NCI-H2227 (cell line): Measurements from ENCODE around the gene COPB2.

Experiments used
- DNase-seq: peaks from one replicate; lab custom pipeline; 2025; ENCODE audit not compliant: unreplicated experiment; lab: John Stamatoyannopoulos, UW

The COPB2 gene

DNA sequence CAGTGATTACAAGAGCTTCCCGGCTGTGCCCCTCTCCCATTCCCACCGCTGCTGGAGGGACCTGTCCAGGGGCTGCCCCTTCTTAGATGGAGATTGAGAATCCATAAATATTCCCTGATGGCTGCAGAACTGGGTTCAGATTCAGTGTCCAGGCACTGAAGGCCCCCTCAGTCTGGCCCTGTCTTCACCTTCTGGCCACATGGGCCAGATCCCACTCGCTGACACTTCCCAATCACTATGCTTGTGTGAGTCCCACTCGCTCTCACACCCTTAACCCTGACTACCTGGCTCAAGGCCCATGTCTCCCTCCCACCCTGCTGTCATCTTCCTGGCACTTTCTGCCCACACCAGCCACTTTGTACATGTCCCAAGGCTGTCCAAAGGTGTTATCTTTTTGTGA lies 61.1 kb downstream of the COPB2 start:
- no peak for DNase-seq

DNA sequence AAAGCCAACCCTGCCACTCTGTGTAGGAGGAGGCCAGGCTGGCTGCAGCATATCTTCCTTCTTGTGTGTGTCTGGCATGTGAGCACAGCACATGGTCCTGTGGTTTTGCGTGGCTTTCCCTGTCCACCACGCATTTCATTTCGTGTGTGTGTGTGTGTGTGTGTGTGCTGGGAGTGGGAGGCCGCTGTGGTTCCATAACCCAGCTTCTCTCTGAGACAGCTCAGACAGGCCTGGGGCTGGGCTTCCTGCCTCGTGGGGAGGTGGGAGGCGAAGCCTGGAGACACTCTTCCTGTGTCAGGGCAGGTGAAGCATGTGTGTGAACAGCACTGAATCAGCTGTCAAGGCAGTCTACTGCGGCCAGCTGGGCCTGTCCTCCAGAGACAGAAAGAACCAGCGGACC lies 61.6 kb downstream of the COPB2 start:
- no peak for DNase-seq

DNA sequence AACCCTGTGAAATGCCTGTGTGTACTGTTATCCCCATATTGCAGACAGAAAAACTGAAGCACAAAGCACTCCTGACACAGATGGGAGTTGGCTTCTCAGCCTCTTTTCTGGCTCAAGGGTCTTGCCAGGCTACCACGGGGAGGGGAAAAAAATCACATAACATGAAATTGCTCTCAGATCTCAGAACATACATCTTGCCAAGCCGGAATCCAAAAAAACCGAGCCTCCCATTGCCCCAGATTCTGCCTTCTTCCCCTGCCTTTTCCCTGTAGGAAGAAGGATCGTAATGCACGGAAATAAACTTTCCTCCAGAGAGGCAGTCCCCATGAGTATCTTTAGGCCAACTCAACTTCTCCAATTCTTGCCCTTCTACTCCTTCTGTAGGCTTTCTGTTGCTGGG lies 62.2 kb downstream of the COPB2 start:
- DNase-seq: no peak

DNA sequence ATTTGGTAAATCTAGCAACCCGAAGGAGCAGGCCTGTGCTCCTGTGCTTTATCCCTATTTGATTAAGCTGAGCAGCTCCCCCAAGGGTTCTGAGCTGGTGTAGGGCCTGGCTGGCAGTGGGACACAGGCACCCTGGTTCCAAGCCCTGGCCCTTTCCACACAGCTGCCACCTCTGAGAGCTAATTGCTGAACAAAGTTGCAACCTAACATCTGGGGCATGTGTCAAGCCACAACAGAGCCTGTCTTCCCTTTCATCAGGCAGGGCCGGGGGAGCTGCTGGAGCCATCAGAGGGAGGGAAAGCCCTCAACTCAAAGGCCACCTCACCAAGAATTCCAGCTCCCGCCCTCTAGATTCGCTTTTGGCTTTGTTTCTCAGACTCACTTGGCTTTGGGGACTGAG lies 62.7 kb downstream of the COPB2 start:
- DNase-seq: no peak

DNA sequence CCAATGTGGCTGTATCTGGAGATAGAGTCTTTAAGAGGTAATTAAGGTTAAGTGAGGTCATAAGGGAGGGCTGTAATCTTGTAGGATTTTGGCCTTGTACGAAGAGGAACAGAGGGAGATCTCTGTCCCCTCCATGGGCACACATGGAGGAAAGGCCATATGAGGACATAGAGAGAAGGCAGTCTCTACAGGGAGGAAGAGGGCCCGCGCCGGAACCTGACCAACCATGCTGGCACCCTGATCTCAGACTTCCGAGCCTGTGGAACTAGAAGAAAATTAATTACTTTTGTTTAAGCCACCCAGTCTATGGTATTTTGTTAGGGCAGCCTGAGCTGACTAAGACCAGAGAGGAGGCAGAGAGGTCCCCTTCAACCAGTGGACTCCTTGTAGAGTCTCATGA lies 63.3 kb downstream of the COPB2 start:
- no peak for DNase-seq

DNA sequence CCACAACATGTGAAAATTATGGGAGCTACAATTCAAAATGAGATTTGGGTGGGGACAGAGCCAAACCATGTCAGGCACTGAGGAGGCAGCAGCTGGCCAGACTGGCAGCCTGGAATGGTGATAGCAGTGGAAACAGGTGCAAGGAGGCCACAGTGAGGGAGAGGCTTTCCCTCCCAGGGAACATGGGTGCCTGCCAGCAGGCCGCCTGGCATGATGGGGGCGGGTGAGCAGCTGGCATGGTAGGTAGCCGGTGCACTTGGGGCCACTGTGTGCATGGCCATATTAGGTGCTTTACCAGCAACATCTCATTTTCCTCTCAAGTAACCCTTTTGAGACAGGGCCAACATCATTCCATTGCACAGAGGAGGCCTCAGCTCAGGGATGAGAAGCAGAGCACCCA lies 63.9 kb downstream of the COPB2 start:
- DNase-seq: no peak

DNA sequence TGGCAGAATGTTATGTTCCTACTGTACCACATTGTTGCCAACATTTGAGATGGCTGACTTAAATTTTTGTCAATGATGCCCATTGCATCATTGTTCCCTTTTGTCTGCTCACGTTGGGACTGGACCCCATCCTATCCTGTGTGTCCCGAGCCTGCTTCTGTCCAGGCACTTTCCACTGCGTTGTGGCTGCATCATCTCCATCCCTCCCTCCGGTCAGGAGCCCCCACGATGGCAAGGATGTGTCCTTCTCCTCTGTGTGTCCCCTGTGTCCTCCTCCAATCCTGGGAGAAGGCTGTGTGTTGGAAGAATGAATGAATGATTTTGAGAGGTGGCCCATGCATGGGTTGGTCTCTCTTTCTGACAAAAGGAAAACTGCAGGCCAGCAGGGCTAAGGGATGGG lies 65.0 kb downstream of the COPB2 start:
- DNase-seq: no peak

DNA sequence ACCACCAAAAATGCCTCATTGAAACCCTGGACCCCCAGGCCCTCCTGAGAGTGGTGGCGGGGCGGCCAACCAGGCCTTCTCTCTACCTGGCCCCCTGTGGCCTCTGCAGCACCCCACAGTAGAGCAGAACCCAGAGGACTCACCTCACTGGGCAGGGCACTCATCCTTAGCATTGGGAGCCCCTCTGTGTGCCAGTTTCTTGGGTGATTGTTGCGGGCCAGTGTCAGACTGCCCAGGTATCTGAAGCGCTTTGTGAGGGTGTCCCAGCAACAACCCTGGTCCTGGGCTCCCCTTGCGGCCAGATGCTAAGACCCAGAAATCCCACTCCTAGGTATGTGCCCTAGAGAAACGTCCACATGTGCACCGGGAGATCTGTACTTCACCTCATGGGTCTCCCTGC lies 66.3 kb downstream of the COPB2 start:
- DNase-seq: no peak

DNA sequence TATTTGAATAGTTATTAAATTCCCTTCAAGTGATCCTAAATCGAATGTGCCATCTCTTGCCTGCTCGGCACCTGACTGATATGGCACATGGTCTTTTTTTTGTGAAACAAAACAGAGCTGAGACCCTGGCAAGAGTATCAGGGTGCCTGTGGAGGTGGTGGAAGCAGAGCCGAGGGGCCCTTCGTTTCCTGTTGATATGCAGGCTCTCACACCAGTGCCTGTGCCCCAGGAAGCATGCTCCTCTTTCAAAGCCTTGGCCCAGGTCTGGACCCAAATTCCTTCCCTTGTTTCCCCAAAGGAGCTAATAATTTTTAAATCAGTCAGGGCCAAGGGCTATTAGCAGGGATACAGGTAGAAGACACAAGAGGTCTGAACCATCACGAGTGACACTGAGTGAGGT lies 67.1 kb downstream of the COPB2 start:
- no peak for DNase-seq

DNA sequence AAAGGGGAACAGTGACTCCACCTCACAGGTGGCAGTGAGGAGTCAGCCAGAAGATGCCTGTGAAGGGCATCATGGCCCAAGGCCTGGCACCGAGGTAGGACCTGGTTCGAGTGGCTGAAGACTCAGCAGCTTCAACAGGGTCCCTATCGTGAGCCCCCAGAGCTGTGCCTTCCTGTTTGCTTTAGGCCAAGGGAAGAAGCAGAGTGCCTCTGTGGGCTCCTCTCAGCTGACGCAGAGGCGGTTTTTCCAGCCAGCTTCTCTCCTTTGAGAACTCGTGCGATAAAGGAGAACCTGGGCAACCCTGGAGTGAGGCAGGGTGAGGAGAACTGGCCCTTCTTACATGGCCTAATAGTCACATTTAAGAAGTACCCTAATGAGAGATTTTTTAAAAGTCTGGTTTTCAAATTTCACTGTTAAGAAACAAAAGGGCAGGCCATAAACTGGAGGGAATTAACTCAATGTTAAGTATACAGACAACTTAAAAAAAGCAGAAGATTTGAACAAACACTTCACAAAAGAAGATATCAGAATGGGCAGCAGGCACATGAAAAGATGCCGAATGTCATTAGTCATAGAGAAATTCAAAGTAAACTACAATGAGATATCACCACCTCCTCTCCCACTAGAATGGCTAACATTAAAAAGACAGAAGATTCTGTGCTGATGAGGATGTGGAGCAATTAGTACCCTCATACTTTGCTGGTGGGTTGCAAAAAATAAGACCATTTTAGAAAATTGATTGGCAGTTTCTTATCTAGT lies 68.7 kb downstream of the COPB2 start:
- DNase-seq: no peak

DNA sequence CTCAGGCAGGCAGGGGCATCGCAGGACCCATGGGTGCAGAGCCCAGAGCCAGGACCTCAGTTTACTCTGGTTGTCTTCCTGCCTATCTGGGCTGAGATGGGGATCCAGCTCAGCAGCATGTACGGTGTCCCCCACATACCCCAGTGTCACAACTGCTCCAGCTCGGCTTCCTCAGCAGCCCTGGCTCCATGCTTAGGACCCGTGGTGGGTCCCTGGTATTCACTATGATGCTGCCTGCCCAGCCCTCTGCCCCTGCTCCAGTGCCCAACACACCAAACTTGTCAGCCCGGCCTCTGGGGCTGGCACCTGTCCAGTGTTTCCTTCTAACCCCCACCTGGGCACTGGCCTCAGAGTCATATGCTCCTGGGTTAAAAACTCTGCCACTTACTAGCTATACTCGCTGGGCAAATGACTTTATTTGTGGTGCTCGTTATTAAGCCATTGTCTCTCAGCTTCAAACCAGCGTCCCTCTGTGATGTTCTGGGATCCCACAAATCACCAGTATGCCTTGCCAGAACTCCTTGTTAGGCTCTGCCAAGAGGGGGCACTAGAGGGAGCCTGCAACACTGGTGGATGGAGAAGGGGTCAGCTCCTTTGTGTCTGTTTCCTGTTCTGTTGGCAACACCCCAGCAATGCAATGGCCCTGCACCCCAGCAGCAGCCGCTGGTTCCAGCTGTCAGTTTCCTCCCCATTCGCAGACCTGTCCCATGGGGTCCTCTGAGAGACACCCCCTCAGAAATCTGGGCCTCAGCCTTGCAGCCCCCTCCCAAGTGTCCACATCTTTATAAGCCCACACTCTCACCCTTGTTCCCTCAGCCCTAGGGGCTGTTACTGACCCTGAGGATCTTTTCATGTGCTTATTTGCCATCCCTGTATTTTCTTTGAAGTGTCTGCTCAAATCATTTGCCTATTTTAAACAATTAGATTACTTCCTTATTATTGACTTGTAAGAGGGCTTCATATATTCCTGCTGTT lies 69.7 kb downstream of the COPB2 start:
- no peak for DNase-seq

DNA sequence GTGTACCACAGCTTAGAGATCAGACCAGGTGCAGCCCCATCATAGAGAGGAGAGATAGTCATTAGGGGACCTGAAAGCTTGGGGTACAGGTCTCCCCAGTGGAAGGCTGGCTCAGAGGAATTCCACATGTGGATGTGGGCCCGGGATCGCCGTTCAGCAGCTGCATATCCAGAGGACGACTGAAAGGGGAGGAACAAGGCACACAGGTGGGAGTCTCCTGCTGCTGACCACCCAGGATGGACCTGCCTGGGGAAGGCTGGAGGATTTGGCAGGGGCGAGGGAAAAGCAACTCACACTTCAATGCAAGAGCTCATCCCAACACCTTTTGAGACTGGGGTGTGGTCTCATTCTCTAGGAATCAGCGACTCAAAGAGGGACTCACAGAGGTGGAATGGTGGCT lies 70.6 kb downstream of the COPB2 start:
- no peak for DNase-seq

DNA sequence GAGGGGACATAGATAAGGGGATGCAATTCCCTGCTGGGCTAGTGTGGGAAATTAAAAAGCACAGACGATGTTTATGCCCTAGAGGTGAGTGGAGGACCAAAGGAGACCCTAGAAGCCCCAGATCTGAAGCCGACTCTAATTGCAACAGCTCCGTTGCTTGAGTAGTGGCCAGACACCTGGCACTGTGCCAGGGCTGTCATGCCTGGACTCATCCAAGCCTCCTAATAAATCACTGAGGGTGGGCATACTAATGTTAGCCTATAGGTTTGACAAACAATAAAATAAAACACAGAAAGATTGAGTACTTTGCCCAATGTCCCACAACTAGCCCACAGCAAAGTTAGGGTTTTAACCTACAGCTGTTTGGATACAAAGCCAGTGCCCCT lies 71.0 kb downstream of the COPB2 start:
- DNase-seq: peak; percentile 83

DNA sequence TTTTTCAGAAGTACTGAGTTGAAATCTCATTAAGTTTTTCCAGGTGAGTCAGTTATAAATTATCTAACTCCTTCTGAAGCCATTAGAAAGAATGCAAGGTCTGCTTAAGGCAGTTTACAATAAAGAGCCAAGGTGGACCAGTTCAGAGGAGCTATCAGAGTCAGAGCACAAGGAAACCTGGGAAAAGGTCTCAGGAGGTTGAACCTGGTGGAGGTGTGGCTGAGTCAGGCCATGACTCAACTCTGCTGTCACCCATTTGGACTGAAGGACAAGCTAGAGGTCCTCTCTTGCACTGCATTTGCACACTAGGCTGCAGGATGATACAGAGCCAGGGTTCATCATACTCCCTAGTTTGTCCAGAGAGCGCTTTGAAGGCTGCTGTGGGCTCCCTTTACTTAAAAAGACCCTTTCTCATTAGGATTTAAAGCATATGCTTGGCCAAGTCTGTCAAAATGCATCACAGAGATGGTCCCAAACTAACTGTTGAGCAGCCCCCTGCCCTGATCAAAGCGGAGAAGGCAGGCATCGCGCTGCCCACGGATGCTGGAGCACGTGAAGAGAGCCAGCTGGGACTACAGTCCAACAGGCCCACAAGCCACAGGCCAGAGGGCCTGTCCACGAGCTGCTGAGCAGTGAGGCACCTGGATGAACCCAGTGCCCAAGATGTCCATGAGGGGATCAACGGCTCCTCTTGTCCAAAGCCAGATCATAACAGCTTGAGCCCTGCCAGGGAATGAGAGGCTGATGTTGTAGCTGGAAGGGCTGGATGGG lies 71.6 kb downstream of the COPB2 start:
- no peak for DNase-seq

DNA sequence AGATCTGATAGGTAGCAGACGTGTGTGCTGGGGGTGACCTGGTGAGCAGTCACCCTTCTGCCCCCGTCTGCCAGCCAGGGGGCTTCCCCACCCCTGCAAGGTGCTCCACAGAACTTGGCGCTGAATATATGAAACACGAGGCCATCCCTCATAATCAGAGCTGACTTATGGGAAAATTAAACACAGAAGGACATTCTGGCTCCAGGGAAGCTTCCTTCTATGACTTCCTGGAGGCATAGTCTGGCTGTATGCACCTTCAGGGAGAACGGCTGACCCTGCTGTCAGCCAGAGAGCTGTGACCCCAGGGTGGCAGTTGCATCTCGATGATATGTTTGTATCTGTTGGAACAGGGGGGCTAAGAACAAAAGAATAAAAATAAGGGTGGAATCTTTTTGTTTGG lies 72.2 kb downstream of the COPB2 start:
- DNase-seq: no peak

DNA sequence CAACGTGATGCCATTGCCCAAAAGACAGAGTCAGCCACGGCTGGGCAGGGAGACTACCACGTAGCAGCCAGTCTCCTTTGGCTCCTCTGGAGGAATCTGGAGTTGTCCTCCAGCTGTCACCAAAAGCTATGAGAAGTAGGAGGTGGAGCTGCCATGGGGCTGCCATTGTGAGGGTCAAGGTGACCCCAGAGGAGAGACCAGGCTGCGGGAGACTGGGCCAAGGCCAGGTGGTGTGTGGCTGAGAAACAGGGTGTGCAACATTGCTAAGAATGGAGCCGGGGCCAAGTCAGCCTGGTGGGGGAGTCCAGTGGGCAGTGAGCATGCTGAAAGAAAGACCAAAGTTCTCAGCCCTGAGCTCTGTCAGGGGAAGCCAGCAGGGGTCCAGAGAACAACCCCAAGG lies 75.5 kb downstream of the COPB2 start:
- DNase-seq: no peak

DNA sequence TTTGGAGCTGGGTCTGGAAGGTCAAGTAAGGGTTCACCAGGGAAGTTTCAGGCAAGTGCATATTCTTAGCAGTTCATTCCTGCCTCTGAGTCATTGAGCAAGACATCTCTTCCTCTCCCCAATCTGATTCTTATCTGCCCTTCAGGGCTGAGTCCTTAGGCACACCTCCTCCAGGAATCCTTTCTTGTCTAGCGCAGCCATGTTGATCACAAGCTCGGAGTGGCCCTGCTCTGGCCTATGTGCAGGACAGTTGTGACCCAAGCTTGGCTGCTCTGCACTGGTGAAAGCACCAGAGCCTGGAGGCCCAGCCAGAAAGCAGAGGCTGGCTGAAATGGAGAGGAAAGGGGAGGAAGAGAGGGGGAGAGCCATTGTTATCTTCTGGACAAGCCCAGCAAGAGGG lies 76.5 kb downstream of the COPB2 start:
- DNase-seq: no peak

DNA sequence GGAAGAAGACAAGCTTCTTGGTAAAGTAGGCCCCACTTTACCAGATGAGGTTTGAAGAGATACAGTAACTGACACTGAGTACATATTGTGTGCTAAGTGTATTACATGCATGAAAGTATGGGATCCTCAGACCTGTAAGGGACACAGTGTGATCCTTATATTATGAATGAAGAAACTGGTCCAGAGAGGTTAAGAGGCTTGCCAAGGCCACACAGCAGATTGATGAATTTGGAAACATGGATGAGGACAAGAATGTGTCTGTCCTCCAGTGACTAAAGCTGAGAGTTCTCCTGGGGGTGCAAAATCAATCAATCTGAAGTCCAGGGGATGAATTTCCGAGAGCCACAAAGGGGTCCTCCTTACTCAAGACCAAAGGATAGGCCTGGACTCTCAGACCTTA lies 77.0 kb downstream of the COPB2 start:
- DNase-seq: no peak

DNA sequence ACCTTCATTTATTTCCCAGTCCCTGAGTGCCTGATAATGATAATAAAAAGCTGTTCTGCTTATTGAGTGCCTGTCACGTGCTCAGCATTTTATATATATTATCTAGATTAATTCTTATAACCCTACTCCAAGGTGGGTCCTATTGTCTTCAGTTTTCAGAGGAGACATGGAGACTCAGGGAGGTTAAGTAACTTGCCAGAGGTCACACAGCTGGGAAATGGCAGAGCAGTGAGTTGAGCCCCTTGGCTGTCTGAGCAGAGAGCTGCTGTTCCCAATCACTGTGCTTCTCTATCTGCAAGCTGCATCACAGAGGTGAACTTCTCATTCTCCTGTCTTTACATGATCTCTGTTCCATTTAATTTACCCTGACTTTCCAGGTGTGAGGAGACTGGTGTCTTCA lies 77.9 kb downstream of the COPB2 start:
- DNase-seq: no peak

DNA sequence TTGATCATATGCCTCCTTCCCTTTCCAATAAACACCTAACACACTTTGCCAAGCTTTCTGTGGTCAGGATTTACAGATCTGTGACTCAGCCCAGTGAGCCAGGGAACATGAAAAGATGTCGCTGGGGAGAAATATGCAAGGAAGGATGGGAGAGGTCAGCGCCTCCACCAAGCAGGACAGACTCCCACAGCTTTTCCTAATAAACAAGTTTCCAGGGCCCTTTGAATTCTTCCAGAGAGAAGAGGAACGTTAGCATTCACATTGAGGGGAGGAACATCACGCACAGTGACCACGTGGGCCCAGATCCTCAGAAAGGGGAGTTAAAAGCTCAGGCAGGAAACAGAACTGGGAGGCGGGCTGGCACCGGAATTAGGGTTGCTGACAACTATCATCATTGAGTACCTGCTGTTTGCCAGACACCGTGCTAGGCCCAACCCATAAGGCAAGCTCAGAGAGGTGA lies 78.9 kb downstream of the COPB2 start:
- no peak for DNase-seq

DNA sequence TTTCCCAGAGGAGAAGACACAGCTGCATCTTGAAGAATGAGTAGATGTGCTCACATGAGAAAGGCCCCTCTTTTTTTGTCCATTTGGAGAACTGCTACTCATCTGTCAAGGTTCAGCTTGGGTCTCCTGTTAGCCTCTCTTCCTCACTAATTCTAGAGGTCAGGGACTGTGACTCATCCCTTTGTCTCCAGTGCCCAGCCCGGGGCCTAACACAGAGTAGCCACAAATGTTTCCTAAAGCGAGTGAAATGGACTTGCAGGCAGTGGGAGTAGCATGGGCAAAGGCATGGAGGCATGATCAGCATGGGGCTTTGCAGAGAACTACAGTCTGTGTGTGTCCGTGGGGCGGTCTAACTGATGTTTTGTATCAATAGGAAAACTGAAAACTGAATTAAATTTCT lies 79.6 kb downstream of the COPB2 start:
- DNase-seq: no peak
